ENCODE measurements around the gene ZNF554. TPM values are rescaled to one million over a fixed set of nuclear protein-coding genes. Genes with fewer than 3 reads are reported as not detected.

ZNF554 gene
- total RNA-seq, 2 donors from 2014 or later: 4.4 to 8.6 TPM

- TF ChIP-seq CTCF (IDR thresholded peaks at IDR 0.05) (no peak), POLR2A (IDR thresholded peaks at IDR 0.05) (no peak), POLR2AphosphoS5 (IDR thresholded peaks at IDR 0.05) (no peak)
- no peak for DNase-seq (ENCODE audit: low spot score)
- Histone ChIP-seq H3K27ac (no peak overlapping the region), H3K36me3 (peaks cover 0 to 13% of the 10 kb centered on the region in 2 donors), H3K4me1 (replicated peaks) (no peaks in the 10 kb centered on the region), H3K27me3 (replicated peaks; ENCODE audit: insufficient read depth) (no peaks in the 10 kb centered on the region), H3K9me3 (no peaks in the 10 kb centered on the region), H3K4me3 (no peak overlapping the region)
- 90% methylated on average over 26 of the region's 27 CpGs for WGBS
- intact Hi-C loops (cut with DNase I): no loop called here
Measured at GRCh38 chr19:2804156-2805004, 15.3 kb upstream of the ZNF554 start.

- Histone ChIP-seq H3K27me3 (replicated peaks; ENCODE audit: insufficient read depth) (no peaks in the 10 kb centered on the region), H3K4me1 (replicated peaks) (no peaks in the 10 kb centered on the region), H3K4me3 (no peak overlapping the region), H3K36me3 (peaks cover 0 to 16% of the 10 kb centered on the region in 2 donors), H3K9me3 (no peaks in the 10 kb centered on the region), H3K27ac (no peak overlapping the region)
- intact Hi-C loops (cut with DNase I): no loop called here
- WGBS: 97% methylated on average over 25 of the region's 28 CpGs
- no peak for DNase-seq (ENCODE audit: low spot score)
- TF ChIP-seq CTCF (IDR thresholded peaks at IDR 0.05): no peak
- no peak for TF ChIP-seq POLR2A (IDR thresholded peaks at IDR 0.05)
- no peak for TF ChIP-seq POLR2AphosphoS5 (IDR thresholded peaks at IDR 0.05)
Measured at GRCh38 chr19:2805261-2805900, 14.3 kb upstream of the ZNF554 start.

GRCh38 chr19:2805991-2806649, 13.5 kb upstream of the ZNF554 start:
- WGBS: 94% methylated on average over 23 of the region's 23 CpGs

GRCh38 chr19:2806736-2807378, 12.8 kb upstream of the ZNF554 start:
- Histone ChIP-seq H3K4me3 (no peak overlapping the region), H3K4me1 (replicated peaks) (no peaks in the 10 kb centered on the region), H3K9me3 (no peaks in the 10 kb centered on the region), H3K27ac (no peak overlapping the region), H3K36me3 (peaks cover 1 to 18% of the 10 kb centered on the region in 2 donors), H3K27me3 (replicated peaks; ENCODE audit: insufficient read depth) (no peaks in the 10 kb centered on the region)
- no peak for TF ChIP-seq POLR2A (IDR thresholded peaks at IDR 0.05)
- TF ChIP-seq POLR2AphosphoS5 (IDR thresholded peaks at IDR 0.05): no peak
- no peak for TF ChIP-seq CTCF (IDR thresholded peaks at IDR 0.05)
- intact Hi-C loops (cut with DNase I): no loop called here
- 96% methylated on average over 31 of the region's 34 CpGs for WGBS
- DNase-seq (ENCODE audit: low spot score): no peak

More at GRCh38 chr19:2805991-2806649, 13.5 kb upstream of the ZNF554 start:
- Histone ChIP-seq H3K4me1 (replicated peaks) (no peaks in the 10 kb centered on the region), H3K36me3 (peaks cover 0 to 18% of the 10 kb centered on the region in 2 donors), H3K27me3 (replicated peaks; ENCODE audit: insufficient read depth) (no peaks in the 10 kb centered on the region), H3K4me3 (no peak overlapping the region), H3K27ac (no peak overlapping the region), H3K9me3 (no peaks in the 10 kb centered on the region)
- TF ChIP-seq POLR2AphosphoS5 (IDR thresholded peaks at IDR 0.05) (no peak), CTCF (IDR thresholded peaks at IDR 0.05) (no peak), POLR2A (IDR thresholded peaks at IDR 0.05) (no peak)
- DNase-seq (ENCODE audit: low spot score): no peak
- intact Hi-C loops (cut with DNase I): no loop called here
